ENCODE measurements around the gene OR5AL1.
"Not testable (repeated sequence)": the region's sequence is repeated elsewhere in the genome, so short reads cannot be mapped to it uniquely, and the experiment has no call there.

OR5AL1 gene

DNA sequence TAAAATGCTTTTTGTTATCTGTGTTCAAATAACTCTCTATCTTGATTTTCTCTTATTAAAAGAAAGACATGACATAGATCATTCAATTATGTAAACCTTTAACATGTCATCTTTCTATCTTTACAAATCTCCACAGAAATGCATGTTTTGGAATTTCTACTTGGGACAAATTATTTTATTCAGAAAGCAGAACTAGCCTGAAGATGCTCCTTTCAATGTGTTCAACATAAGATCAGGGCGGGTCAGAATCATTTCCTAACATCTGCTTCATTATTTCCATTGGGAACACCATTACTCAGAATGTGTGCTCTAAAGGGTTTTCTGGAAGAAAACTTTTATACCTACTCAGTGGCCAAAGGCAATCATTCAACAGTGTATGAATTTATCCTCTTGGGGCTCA, at the start of gene OR5AL1:
TSS of gene OR5AL1 (plus strand) at position 301 of the 400 bp plus-strand sequence.
- no peak within 1 kb of the TSS for H3K4me3 Mint-ChIP-seq
- DNase-seq (ENCODE audit: low spot score in 2 of 2) = no peak
- no peaks in the 10 kb centered on the region for H3K36me3 Mint-ChIP-seq
- no peaks in the 10 kb centered on the region for H3K4me1 Mint-ChIP-seq
- no peaks in the 10 kb centered on the region for H3K27me3 Mint-ChIP-seq
- ATAC-seq (ENCODE audit: low read depth) = no peak
- H3K9me3 Mint-ChIP-seq = peaks cover 12% of the 10 kb centered on the region
- no peak within 1 kb of the TSS for H3K27ac Mint-ChIP-seq

DNA sequence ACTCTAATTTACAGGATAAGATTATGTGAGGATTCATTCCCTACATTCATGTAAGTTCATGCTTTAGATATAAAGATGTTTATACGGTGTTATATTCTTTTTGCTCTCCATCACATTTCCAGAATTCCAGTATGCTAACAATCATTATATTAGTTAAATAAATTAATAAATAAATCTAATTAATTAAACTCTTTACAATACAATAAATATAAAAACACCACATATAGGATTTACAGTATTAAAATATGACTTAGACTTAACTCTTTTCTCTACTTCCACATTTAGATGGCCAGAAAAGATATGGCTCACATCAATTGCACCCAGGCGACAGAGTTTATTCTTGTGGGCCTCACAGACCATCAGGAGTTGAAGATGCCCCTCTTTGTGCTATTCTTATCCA, 37.2 kb upstream of the OR5AL1 start, which contains the start of gene OR8U1:
TSS of gene OR8U1 (plus strand) at position 301 of the 400 bp plus-strand sequence. CDS start at position 301, 0 bp downstream.
- H3K4me3 Mint-ChIP-seq = no peak within 1 kb of the TSS
- peaks cover 12% of the 10 kb centered on the region for H3K9me3 Mint-ChIP-seq
- DNase-seq (ENCODE audit: low spot score in 2 of 2) (no peak), ATAC-seq (ENCODE audit: low read depth) (no peak)
- H3K27ac Mint-ChIP-seq = no peak within 1 kb of the TSS
- H3K4me1 Mint-ChIP-seq = no peaks in the 10 kb centered on the region
- H3K27me3 Mint-ChIP-seq = no peaks in the 10 kb centered on the region
- H3K36me3 Mint-ChIP-seq = no peaks in the 10 kb centered on the region

DNA sequence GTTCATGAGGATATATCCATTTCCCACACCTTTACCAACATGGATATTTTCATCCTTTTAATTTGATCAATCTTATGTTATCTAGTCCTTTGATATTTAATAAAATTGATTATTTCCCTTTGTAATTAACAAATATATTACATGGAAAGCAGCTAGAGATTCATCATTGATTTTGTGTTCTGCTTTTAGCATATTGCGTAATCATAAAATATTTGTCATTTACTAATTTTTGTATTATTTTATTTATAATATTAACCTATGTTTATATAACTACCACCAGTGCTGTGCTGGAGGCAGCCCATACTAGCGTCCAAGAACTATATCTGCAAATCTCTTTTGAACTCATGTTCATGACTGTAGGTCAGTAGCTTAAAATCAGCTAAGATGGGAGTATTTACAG, 32.4 kb upstream of the OR5AL1 start:
- Mint-ChIP-seq H3K4me1 (no peaks in the 10 kb centered on the region), H3K27me3 (no peaks in the 10 kb centered on the region), H3K4me3 (no peak overlapping the region), H3K9me3 (peaks cover 10% of the 10 kb centered on the region), H3K27ac (no peak overlapping the region), H3K36me3 (no peaks in the 10 kb centered on the region)
- DNase-seq (ENCODE audit: low spot score in 2 of 2) (no peak), ATAC-seq (ENCODE audit: low read depth) (no peak)

DNA sequence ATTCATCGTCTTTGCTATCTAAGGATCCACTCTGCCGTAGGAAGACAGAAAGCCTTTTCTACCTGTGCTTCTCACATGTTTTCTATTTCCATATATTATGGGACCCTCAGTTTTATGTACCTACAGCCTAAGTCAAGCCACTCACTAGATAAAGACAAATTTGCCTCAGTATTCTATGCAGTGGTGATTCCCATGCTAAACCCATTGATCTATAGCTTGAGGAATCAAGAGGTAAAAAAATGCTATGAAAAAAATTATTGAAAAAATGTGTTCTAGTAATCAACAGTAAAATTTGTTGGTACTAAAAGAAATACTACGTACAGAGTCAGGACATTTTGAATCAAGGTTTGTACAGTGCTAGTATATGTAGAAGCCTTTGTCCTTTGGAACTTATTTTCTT, 18.1 kb upstream of the OR5AL1 start:
- Mint-ChIP-seq H3K9me3 (peaks cover 3% of the 10 kb centered on the region), H3K4me3 (no peak overlapping the region), H3K4me1 (no peaks in the 10 kb centered on the region), H3K36me3 (no peaks in the 10 kb centered on the region), H3K27ac (no peak overlapping the region), H3K27me3 (no peaks in the 10 kb centered on the region)
- ATAC-seq (ENCODE audit: low read depth) (no peak), DNase-seq (ENCODE audit: low spot score in 2 of 2) (no peak)

DNA sequence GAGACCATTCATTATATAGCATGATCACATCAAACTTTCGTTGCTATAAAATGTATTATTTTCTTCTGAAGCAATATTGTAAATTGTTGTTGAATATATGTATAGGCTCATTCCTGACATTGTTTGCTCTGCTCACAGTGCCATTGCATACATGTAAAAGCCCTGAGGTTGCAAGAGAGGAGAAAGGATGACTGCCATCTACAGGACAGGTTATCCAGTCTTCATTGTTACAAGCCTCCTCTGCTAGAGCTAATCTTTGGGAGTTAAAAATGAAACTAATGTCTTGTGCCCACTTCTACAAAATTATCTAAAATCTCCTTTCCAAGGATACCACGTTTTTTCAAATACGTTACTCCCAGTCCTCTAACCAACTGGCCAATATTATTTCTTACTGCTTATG, 16.4 kb upstream of the OR5AL1 start:
- DNase-seq (ENCODE audit: low spot score in 2 of 2) (no peak), ATAC-seq (ENCODE audit: low read depth) (no peak)
- no peak overlapping the region for H3K27ac Mint-ChIP-seq
- no peaks in the 10 kb centered on the region for H3K27me3 Mint-ChIP-seq
- H3K36me3 Mint-ChIP-seq = no peaks in the 10 kb centered on the region
- H3K4me3 Mint-ChIP-seq = no peak overlapping the region
- peaks cover 3% of the 10 kb centered on the region for H3K9me3 Mint-ChIP-seq
- H3K4me1 Mint-ChIP-seq = no peaks in the 10 kb centered on the region

DNA sequence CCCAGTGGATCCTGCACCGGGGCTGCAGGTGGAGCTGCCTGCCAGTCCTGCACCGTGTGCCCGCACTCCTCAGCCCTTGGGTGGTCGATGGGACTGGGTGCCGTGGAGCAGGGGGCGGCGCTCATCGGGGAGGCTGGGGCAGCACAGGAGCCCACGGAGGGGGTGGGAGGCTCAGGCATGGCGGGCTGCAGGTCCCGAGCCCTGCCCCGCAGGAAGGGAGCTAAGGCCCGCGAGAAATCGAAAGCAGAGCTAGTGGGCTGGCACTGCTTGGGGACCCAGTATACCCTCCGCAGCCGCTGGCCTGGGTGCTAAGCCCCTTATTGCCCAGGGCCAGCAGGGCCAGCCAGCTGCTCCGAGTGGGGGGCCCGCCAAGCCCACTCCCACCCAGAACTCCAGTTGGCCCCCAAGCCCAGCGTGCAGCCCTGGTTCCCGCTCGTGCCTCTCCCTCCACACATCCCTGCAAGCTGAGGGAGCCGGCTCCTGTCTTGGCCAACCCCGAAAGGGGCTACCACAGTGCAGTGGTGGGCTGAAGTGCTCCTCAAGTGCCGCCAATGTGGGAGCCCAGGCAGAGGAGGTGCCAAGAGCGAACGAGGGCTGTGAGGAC, 10.5 kb upstream of the OR5AL1 start:
- H3K36me3 Mint-ChIP-seq; H3K4me1 Mint-ChIP-seq; H3K4me3 Mint-ChIP-seq; H3K27ac Mint-ChIP-seq; ATAC-seq (ENCODE audit: low read depth); H3K27me3 Mint-ChIP-seq; DNase-seq (ENCODE audit: low spot score in 2 of 2); H3K9me3 Mint-ChIP-seq: not testable (repeated sequence)

DNA sequence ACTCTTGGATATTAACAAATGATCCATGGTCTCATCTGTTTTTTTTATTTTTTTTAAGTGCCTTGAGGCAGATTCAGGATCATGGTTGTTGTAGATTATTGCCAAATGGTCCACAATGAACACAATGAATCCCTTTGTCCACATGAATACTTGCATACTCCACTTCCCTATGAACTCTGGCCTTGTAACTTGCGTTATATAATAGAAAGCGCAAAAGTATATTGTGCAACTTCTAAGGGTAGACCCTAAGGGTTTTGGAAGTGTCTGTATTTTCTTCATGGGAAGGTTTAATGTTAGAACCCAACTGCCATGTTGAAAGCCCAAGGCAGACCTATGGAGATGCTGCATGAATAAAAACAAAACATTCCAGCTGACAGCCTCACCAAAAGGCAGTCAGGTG, 8.1 kb upstream of the OR5AL1 start:
- DNase-seq (ENCODE audit: low spot score in 2 of 2) = no peak
- no peaks in the 10 kb centered on the region for H3K4me1 Mint-ChIP-seq
- H3K27me3 Mint-ChIP-seq = no peaks in the 10 kb centered on the region
- no peak overlapping the region for H3K27ac Mint-ChIP-seq
- H3K4me3 Mint-ChIP-seq = no peak overlapping the region
- no peaks in the 10 kb centered on the region for H3K36me3 Mint-ChIP-seq
- H3K9me3 Mint-ChIP-seq = peaks cover 8% of the 10 kb centered on the region
- no peak for ATAC-seq (ENCODE audit: low read depth)

DNA sequence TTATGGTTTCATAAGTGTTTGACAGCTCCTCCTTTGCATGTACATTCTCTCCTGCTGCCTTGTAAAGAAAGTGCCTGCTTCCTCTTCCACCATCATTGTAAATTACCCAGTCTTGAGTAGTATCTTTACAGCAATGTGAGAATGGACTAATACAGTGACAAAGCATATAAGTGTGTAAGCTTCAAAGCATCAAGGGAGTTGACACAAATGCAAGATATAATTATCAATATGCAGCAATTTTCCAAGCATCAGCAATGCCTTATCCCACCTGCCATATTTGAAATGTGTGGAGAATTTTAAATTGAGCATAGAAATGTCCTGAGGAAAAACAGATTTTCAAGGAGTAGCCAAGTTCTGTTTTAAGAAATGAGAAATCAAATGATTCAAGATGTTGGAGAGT, 1.7 kb upstream of the OR5AL1 start:
- no peak overlapping the region for H3K27ac Mint-ChIP-seq
- H3K27me3 Mint-ChIP-seq = no peaks in the 10 kb centered on the region
- no peak for ATAC-seq (ENCODE audit: low read depth)
- no peak overlapping the region for H3K4me3 Mint-ChIP-seq
- H3K4me1 Mint-ChIP-seq = no peaks in the 10 kb centered on the region
- no peak for DNase-seq (ENCODE audit: low spot score in 2 of 2)
- H3K36me3 Mint-ChIP-seq = no peaks in the 10 kb centered on the region
- H3K9me3 Mint-ChIP-seq = peaks cover 12% of the 10 kb centered on the region

DNA sequence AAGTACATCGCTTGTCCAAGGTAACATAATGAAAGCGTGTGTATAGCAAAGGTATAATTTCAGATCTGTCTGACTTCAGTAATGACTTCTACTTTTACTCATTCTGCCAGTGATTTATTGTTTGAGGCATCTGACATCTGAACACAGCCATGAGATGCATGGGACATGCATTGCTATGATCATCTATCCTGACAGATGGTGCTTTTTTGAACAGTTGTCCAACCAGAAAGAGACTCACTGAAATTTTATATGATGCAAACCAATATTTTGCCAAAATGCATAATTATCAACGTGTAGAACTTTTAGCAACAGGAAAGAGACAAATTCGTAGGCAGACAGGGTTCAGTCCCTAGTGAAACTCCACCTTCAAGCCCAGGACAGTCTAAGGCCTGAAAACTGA, 41.0 kb downstream of the OR5AL1 start:
- DNase-seq (ENCODE audit: low spot score in 2 of 2) (no peak), ATAC-seq (ENCODE audit: low read depth) (no peak)
- Mint-ChIP-seq H3K27ac (no peak overlapping the region), H3K27me3 (no peaks in the 10 kb centered on the region), H3K4me3 (no peak overlapping the region), H3K9me3 (peaks cover 2% of the 10 kb centered on the region), H3K4me1 (no peaks in the 10 kb centered on the region), H3K36me3 (no peaks in the 10 kb centered on the region)

DNA sequence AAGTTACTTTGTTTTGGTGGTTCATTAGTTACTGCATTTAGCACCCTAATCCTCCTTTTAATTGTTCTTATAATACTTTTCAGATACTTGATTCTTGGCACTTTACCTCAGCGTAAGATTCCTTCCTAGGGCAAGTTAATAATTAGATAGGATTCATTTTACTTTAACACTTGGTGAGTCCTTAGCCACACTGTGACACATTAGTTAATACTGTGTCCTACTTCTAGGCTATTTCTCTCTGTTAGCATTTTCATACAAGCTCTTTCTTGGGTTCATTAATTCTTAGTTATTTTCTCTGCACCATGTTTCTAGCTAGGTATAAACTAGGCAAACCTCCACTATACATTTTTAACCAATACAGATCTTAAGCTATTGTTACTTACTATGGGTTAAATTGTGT, 44.6 kb downstream of the OR5AL1 start:
- Mint-ChIP-seq H3K36me3 (no peaks in the 10 kb centered on the region), H3K27ac (no peak overlapping the region), H3K27me3 (no peaks in the 10 kb centered on the region), H3K4me3 (no peak overlapping the region), H3K4me1 (no peaks in the 10 kb centered on the region), H3K9me3 (peaks cover 2% of the 10 kb centered on the region)
- DNase-seq (ENCODE audit: low spot score in 2 of 2) (no peak), ATAC-seq (ENCODE audit: low read depth) (no peak)

All from memory B cell (primary cell).